Measurements from ENCODE around the gene MYO6.

DNA sequence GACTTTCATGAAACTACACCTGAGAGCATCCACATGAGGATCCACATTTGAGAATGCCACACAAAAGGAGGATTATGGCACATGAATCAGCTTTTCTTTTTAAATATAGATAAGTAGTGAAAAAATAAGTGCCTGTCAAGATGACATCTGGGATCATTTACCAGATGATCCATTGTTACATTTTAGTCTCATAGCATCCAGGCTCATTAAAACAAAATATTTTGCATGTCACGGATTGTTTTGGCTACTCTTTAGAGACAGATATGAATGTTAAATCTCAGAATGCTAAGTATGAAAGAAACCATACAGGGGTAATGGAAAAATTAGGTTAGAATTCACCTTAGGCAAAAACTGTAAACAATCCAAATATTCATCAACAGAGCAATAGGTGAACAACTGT lies 66.7 kb downstream of the MYO6 start:
- TF ChIP-seq SIN3A (IDR thresholded peaks at IDR 0.05; ENCODE audit: borderline replicate concordance, insufficient read depth, low read length), result no peak
- no peak for TF ChIP-seq POLR2AphosphoS5 (IDR thresholded peaks at IDR 0.05; ENCODE audit: low read depth, low read length)
- no peak for TF ChIP-seq REST (IDR thresholded peaks at IDR 0.05; ENCODE audit: insufficient read depth in 1 of 2, low read depth in 2 of 2, low read length in 2 of 2)

All from PFSK-1 (cell line).